OCI-LY1 (cell line): ENCODE data around the gene LMTK2.
"Not testable (repeated sequence)": the region's sequence is repeated elsewhere in the genome, so short reads cannot be mapped to it uniquely, and the experiment has no call there.

Experiments
- CTCF ChIP-seq: fragments of 200-600 bp; sonication (generic), shearing (Covaris generic); IDR thresholded peaks from 2 replicates; pipeline ENCODE4 v1.5.1; 2017; ENCODE audit warnings: mild to moderate bottlenecking, antibody characterized with exemption, low read length, moderate library complexity, mixed read lengths
- EZH2 ChIP-seq: fragments of 200-600 bp; sonication (generic), shearing (Covaris generic); IDR thresholded peaks from 2 replicates; pipeline ENCODE4 v1.8.0; 2017; ENCODE audit warnings: borderline replicate concordance, mixed run types, mild to moderate bottlenecking, antibody characterized with exemption, low read length, moderate library complexity, mixed read lengths

GRCh38 chr7:98121388-98121787 lies 14.7 kb downstream of the LMTK2 start:
- not testable (repeated sequence) for TF ChIP-seq CTCF, EZH2
